ENCODE results near the gene SPACA4.

DNA sequence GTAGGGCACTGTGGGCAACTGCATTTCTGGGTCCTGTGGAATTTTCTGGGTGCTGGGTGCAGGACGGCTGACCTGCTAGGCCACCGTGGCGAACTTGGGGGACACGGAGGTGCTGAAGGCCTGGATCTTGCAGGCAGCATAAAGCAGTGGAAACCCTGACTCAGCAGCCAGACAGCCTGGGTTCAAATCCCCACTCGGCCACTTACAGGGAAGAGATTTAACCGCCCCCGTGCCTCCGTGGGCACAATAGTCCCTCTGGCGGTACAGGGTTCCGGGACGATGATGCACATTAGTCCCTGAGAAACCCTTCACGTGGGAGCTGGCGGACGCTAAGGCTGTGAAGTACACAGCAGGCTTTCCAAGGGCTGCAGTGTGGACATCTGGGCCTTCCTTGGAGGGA, 5.3 kb downstream of the SPACA4 start:
- TF ChIP-seq, protein P1, sequence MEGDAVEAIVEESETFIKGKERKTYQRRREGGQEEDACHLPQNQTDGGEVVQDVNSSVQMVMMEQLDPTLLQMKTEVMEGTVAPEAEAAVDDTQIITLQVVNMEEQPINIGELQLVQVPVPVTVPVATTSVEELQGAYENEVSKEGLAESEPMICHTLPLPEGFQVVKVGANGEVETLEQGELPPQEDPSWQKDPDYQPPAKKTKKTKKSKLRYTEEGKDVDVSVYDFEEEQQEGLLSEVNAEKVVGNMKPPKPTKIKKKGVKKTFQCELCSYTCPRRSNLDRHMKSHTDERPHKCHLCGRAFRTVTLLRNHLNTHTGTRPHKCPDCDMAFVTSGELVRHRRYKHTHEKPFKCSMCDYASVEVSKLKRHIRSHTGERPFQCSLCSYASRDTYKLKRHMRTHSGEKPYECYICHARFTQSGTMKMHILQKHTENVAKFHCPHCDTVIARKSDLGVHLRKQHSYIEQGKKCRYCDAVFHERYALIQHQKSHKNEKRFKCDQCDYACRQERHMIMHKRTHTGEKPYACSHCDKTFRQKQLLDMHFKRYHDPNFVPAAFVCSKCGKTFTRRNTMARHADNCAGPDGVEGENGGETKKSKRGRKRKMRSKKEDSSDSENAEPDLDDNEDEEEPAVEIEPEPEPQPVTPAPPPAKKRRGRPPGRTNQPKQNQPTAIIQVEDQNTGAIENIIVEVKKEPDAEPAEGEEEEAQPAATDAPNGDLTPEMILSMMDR (IDR thresholded peaks at IDR 0.05), result no peak
- TF ChIP-seq EZH2phosphoT487 (IDR thresholded peaks at IDR 0.05; ENCODE audit: borderline replicate concordance, low read depth) (no peak), YY1 (IDR thresholded peaks at IDR 0.05; ENCODE audit: low read depth) (no peak), EP300 (IDR thresholded peaks at IDR 0.05; ENCODE audit: borderline replicate concordance in 1 of 2, low read depth in 1 of 2, low read length in 1 of 2) (no peak)
- TF ChIP-seq, protein P2, sequence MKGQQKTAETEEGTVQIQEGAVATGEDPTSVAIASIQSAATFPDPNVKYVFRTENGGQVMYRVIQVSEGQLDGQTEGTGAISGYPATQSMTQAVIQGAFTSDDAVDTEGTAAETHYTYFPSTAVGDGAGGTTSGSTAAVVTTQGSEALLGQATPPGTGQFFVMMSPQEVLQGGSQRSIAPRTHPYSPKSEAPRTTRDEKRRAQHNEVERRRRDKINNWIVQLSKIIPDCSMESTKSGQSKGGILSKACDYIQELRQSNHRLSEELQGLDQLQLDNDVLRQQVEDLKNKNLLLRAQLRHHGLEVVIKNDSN (IDR thresholded peaks at IDR 0.05; ENCODE audit: borderline replicate concordance, low read depth), result no peak

All from SK-N-SH (cell line).